Ovary (tissue), 9 donors: ENCODE data around the gene LCP2. TPM values are rescaled to one million over a fixed set of nuclear protein-coding genes. Genes with fewer than 3 reads are reported as not detected.

Source experiments
- DNase-seq, 5 donors: peaks; one replicate each; pipeline ENCODE4 v3.0.0-alpha.2; 2019 to 2020
- H3K27ac ChIP-seq, 2 donors: fragments of 200-600 bp; one replicate each; pipeline versions ENCODE4 v1.5.1 to v1.8.0; 2019 to 2022
- H3K27me3 ChIP-seq: fragments of 200-600 bp; one replicate; pipeline ENCODE4 v1.8.0; 2022
- H3K36me3 ChIP-seq: fragments of 200-600 bp; sonication (generic); one replicate; pipeline ENCODE4 v1.5.1; 2019
- H3K4me1 ChIP-seq: one replicate; pipeline ENCODE4 v1.8.1; 2013; ENCODE audit warnings: mild to moderate bottlenecking, moderate library complexity; ENCODE audit not compliant: insufficient read depth
- H3K4me3 ChIP-seq: fragments of 200-600 bp; sonication (generic); one replicate; pipeline ENCODE4 v1.5.1; 2017
- H3K9me3 ChIP-seq, 2 donors: fragments of 200-600 bp in 1 of 2; sonication (generic) in 1 of 2; one replicate each; pipeline versions ENCODE4 v1.5.1 to v1.8.1; 2013 to 2019; ENCODE audit warnings: mild to moderate bottlenecking in 1 of 2, moderate library complexity in 1 of 2
- EP300 ChIP-seq: sonication (generic); formaldehyde crosslinking; IDR thresholded peaks from one replicate; pipeline ENCODE4 v1.6.1; 2017; ENCODE audit warnings: antibody characterized with exemption
- POLR2A ChIP-seq: fragments of 450-650 bp; IDR thresholded peaks from one replicate; pipeline ENCODE4 v1.6.1; 2017; ENCODE audit warnings: antibody characterized with exemption, mild to moderate bottlenecking, moderate library complexity
- WGBS, 3 donors: extraction: QIAGEN DNeasy Blood & Tissue Kit in 1 of 3; methylation state at CpG; one replicate each; pipeline versions ENCODE4 v1.1.5 to v1.1.7; 2013 to 2017; 5-methylcytosine and 5-hydroxymethylcytosine counted together
- intact Hi-C, 4 donors: fragments of 100-400 bp; cut with DNase I; formaldehyde crosslinking; loops; one replicate each; pipeline versions ENCODE4 v1.11.0 to v1.15.1; 2022 to 2023
- polyA plus RNA-seq, 2 donors: library from polyadenylated mRNA; stranded (reverse); fragments of 200-250 nt in 1 of 2; fragments of 350-450 nt in 1 of 2; fragmentation: Illumina TruSeq in 1 of 2; extraction: RNeasy Lipid Tissue Mini Kit (QIAGEN cat#74804) in 1 of 2; gene quantifications; one replicate each; pipeline ENCODE4 v1.2.3, GENCODE V29; 2013 to 2014
- total RNA-seq, 7 donors: library from RNA; depleted of rRNA in 2 of 7; stranded (reverse); fragments of >200 nt in 2 of 7; fragmentation: NEBNext Ultra II Directional in 3 of 7; extraction: Animal tissue kit (Norgen Biotek cat#: 25700) in 3 of 7; gene quantifications; one replicate each; pipeline versions ENCODE4 v1.1.0 to v1.2.4, GENCODE V29; 2016 to 2023
- TF ChIP-seq, protein P1 (sequence below), 3 donors: fragments of 450-650 bp in 2 of 3; fragments of 200-600 bp in 1 of 3; IDR thresholded peaks; one replicate each; pipeline versions ENCODE4 v1.5.1 to v1.8.0; 2016 to 2022; ENCODE audit warnings: antibody characterized with exemption in 3 of 3, mild to moderate bottlenecking in 1 of 3
- donor health status: DM: no; HTN: no; CAD: no; lungs with moderate emphysema.
- donor health status: DM: no; HTN: no; CAD: no.
- donor health status: Bipolar disorder and iron deficiency.
- donor health status: DM: yes; HTN: yes; CAD: no.
- donor health status: DM: no; HTN: no; CAD: no.
- donor health status: DM: yes; HTN: yes; CAD: no.

Gene LCP2
- total and polyA plus RNA-seq, 9 donors = 3.1 to 31.1 (median 6.4) TPM

DNA sequence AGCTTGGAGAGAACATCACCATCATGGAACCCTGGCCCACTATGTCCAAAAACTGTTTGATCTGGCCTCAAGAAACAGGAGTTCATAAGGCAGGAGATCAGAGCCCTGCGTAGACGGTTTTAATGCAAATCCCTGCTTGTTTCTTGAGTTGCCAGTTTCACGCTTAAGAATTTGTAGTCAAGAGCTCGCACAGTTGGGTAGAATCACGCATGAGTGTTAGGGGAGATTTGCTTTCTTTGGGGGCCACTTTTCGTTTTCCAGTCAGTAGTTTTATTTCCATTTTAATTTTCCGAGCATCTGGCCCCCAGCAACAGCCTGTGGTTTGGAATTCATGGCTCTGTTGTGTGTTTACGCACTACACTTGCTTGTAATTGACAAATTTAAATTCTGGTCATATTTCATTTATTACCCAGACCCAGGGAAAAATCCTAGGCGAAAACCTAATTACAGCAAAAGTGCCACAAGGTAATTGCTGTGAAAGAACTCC, 71.4 kb downstream of the LCP2 start:
- TF ChIP-seq POLR2A (no peak), EP300 (no peak)
- TF ChIP-seq, protein P1, sequence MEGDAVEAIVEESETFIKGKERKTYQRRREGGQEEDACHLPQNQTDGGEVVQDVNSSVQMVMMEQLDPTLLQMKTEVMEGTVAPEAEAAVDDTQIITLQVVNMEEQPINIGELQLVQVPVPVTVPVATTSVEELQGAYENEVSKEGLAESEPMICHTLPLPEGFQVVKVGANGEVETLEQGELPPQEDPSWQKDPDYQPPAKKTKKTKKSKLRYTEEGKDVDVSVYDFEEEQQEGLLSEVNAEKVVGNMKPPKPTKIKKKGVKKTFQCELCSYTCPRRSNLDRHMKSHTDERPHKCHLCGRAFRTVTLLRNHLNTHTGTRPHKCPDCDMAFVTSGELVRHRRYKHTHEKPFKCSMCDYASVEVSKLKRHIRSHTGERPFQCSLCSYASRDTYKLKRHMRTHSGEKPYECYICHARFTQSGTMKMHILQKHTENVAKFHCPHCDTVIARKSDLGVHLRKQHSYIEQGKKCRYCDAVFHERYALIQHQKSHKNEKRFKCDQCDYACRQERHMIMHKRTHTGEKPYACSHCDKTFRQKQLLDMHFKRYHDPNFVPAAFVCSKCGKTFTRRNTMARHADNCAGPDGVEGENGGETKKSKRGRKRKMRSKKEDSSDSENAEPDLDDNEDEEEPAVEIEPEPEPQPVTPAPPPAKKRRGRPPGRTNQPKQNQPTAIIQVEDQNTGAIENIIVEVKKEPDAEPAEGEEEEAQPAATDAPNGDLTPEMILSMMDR (IDR thresholded peaks at IDR 0.05) = no peak
- no peaks in the 10 kb centered on the region for H3K9me3 ChIP-seq
- no peak overlapping the region for H3K4me3 ChIP-seq
- H3K36me3 ChIP-seq = no peaks in the 10 kb centered on the region
- intact Hi-C loops = loop anchor here in 3 of 4 donors (2.0 to 5.0 kb wide), 4 partner anchors 121 to 406 kb away; no protein-coding TSS in a partner anchor
- no peaks in the 10 kb centered on the region for H3K27me3 ChIP-seq
- 72 to 79% (median 73%) methylated on average over 9 of the region's 9 CpGs for WGBS, 3 donors
- peaks cover 7% of the 10 kb centered on the region for H3K4me1 ChIP-seq
- no peak overlapping the region for H3K27ac ChIP-seq
- no peak for DNase-seq

DNA sequence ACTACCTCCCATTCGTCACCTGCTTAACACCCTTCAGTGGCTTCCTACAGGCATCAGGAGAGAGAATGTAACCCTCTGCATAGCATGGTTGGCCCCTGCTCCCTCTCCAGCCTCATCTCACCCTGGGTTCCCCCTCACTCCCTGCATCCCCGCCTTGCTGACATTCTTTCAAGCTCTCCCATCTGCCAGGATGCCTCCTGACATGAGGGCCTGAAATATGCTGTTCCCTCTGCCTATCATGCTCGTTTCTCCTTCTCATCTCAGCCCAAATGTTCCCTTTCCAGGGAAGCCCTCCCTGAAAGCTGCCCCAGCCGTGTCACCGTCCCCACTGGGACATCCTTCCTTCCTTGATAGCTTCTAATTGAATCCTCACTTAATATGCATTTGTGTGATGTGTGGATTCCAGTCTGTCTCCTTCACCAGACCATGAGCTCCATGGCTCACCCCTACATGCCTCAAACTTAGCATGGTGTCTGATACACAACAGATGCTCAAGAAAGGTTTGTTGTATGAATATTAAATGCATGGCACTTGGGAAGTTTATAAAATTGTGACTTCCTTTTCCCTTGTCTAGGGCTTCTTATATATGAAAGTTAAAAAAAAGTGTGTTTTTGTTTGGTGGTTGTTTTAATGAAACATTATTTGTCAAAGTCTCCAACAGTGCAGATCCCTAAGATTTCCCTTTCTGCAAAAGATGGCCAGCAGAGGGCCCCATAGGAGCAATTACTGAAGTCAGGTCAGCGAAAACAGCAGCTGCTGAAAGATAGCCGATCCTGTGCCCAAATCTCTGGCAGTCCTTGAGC, 72.0 kb downstream of the LCP2 start:
- no peak for TF ChIP-seq EP300
- TF ChIP-seq, protein P1 (IDR thresholded peaks at IDR 0.05) = peak; percentile 36 to 81 (median 76)
- intact Hi-C loops = loop anchor here in 3 of 4 donors (2.0 to 5.0 kb wide), 4 partner anchors 122 to 407 kb away; no protein-coding TSS in a partner anchor
- H3K36me3 ChIP-seq = no peaks in the 10 kb centered on the region
- no peak overlapping the region for H3K4me3 ChIP-seq
- no peaks in the 10 kb centered on the region for H3K27me3 ChIP-seq
- peaks cover 7% of the 10 kb centered on the region for H3K4me1 ChIP-seq
- peak; percentile 72 to 85 (median 76) for DNase-seq
- WGBS, 3 donors = 63 to 66% (median 64%) methylated on average over 7 of the region's 7 CpGs
- no peak overlapping the region for H3K27ac ChIP-seq
- no peaks in the 10 kb centered on the region for H3K9me3 ChIP-seq

DNA sequence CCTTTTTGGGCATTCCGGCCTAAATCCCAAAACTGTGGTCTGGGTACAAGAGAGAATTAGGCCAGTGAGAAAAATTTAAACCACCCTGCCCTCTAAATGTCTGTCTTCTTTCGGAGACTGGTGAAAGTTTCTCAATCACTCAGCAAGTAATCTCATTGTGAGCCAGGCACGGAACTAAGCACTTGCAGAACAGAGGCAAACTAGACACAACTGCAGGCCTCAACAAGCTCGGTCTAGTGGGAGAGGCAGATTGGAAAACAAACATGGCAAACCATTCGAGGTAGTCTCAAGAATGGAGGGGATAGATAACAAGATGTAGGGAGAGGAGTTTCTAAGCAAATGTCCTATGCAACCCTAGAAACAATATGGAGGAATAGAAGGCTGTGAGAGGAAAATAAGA, 73.7 kb downstream of the LCP2 start:
- no peak overlapping the region for H3K27ac ChIP-seq
- WGBS, 3 donors = 73 to 86% (median 82%) methylated on average over 5 of the region's 5 CpGs
- no peaks in the 10 kb centered on the region for H3K9me3 ChIP-seq
- TF ChIP-seq EP300 (no peak), POLR2A (no peak)
- TF ChIP-seq, protein P1 (IDR thresholded peaks at IDR 0.05) = no peak
- DNase-seq = no peak
- H3K4me1 ChIP-seq = peaks cover 7% of the 10 kb centered on the region
- H3K36me3 ChIP-seq = no peaks in the 10 kb centered on the region
- intact Hi-C loops = no loop called here
- H3K4me3 ChIP-seq = no peak overlapping the region
- H3K27me3 ChIP-seq = no peaks in the 10 kb centered on the region

DNA sequence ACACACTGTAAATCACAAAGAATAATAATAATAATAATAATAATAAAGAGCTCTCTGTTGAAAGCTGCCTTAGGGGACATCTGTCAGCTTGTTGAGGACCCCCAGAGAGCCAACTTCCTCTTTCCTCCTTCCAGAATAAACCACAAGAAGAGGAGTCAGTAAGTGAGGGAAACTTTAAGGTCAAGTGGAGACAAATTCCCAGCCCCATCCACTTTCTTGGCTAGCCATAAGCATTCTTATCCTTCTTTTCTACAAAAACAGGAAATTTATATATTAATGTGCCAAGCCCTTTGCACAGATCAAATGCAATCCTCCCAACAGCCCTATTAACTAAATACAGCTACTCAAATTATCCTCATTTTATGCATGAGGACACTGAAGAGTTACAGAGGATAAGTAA, 74.2 kb downstream of the LCP2 start:
- H3K4me3 ChIP-seq = no peak overlapping the region

More for the DNA sequence above, 74.2 kb downstream of the LCP2 start:
- H3K27me3 ChIP-seq = no peaks in the 10 kb centered on the region
- TF ChIP-seq POLR2A (no peak), EP300 (no peak)
- TF ChIP-seq, protein P1 (IDR thresholded peaks at IDR 0.05) = no peak
- no peaks in the 10 kb centered on the region for H3K9me3 ChIP-seq
- no peak for DNase-seq
- no peak overlapping the region for H3K27ac ChIP-seq
- H3K4me1 ChIP-seq = peaks cover 7% of the 10 kb centered on the region
- intact Hi-C loops = no loop called here
- no peaks in the 10 kb centered on the region for H3K36me3 ChIP-seq
